ENCODE results near the gene HMX1.

Gene HMX1

GRCh38 chr4:8871417-8872401 is at the start of gene HMX1:
Gene HMX1 (minus strand): TSS chr4:8871839. CDS start chr4:8871614, 225 bp downstream.
- DNase-seq (ENCODE audit: low read depth in 1 of 2, low spot score in 1 of 2), result no peak

GRCh38 chr4:8920969-8921368 is 49.3 kb upstream of the HMX1 start:
- DNase-seq (ENCODE audit: low read depth in 1 of 2, low spot score in 1 of 2), result no peak

- no peak for DNase-seq (ENCODE audit: low read depth in 1 of 2, low spot score in 1 of 2)
Measured at GRCh38 chr4:8920289-8920965, 48.8 kb upstream of the HMX1 start.

GRCh38 chr4:8919651-8920288 is 48.1 kb upstream of the HMX1 start:
- DNase-seq (ENCODE audit: low read depth in 1 of 2, low spot score in 1 of 2), result no peak

- peak; percentile 52 to 55 for DNase-seq (ENCODE audit: low read depth in 1 of 2, low spot score in 1 of 2)
Measured at GRCh38 chr4:8917868-8918783, 46.5 kb upstream of the HMX1 start.

- no peak for DNase-seq (ENCODE audit: low read depth in 1 of 2, low spot score in 1 of 2)
Measured at GRCh38 chr4:8917321-8917811, 45.7 kb upstream of the HMX1 start.

GRCh38 chr4:8916906-8917305 is 45.3 kb upstream of the HMX1 start:
- no peak for DNase-seq (ENCODE audit: low read depth in 1 of 2, low spot score in 1 of 2)

GRCh38 chr4:8916351-8916885 is 44.8 kb upstream of the HMX1 start:
- no peak for DNase-seq (ENCODE audit: low read depth in 1 of 2, low spot score in 1 of 2)

GRCh38 chr4:8915201-8916200 is 43.9 kb upstream of the HMX1 start:
- no peak for DNase-seq (ENCODE audit: low read depth in 1 of 2, low spot score in 1 of 2)

- no peak for DNase-seq (ENCODE audit: low read depth in 1 of 2, low spot score in 1 of 2)
Measured at GRCh38 chr4:8914461-8915171, 43.0 kb upstream of the HMX1 start.

- DNase-seq (ENCODE audit: low read depth in 1 of 2, low spot score in 1 of 2), result no peak
Measured at GRCh38 chr4:8913858-8914460, 42.3 kb upstream of the HMX1 start.

- DNase-seq (ENCODE audit: low read depth in 1 of 2, low spot score in 1 of 2), result no peak
Measured at GRCh38 chr4:8913121-8913857, 41.6 kb upstream of the HMX1 start.

- DNase-seq (ENCODE audit: low read depth in 1 of 2, low spot score in 1 of 2), result no peak
Measured at GRCh38 chr4:8912506-8912905, 40.9 kb upstream of the HMX1 start.

GRCh38 chr4:8912089-8912455 is 40.4 kb upstream of the HMX1 start:
- no peak for DNase-seq (ENCODE audit: low read depth in 1 of 2, low spot score in 1 of 2)

GRCh38 chr4:8911316-8912088 is 39.9 kb upstream of the HMX1 start:
- DNase-seq (ENCODE audit: low read depth in 1 of 2, low spot score in 1 of 2), result no peak

GRCh38 chr4:8910822-8911315 is 39.2 kb upstream of the HMX1 start:
- no peak for DNase-seq (ENCODE audit: low read depth in 1 of 2, low spot score in 1 of 2)
